ENCODE measurements around the gene SEMA5A. TPM values are rescaled to one million over a fixed set of nuclear protein-coding genes. Genes with fewer than 3 reads are reported as not detected.

SEMA5A gene
- total and polyA plus RNA-seq, 2 donors (not counting 1 experiment from before 2014, with no cell fraction given) = not detected

DNA sequence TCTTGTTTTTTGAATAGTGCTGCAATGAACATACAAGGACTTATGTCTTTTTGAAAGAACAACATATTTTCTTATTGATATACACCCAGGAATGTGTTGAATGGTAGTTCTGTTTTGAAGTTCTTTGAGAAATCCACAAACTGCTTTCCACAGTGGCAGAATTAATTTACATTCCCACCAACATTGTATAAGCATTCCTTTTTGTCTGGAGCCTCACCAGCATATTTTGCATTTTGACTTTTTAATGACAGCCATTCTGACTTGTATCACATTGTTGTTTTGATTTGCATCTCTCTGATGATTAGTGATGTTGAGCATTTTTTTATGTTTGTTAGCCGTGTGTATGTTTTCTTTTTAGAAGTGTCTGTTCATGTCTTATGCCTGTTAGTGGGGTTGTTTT lies 524.9 kb downstream of the SEMA5A start:
- 91% methylated on average over 1 of the region's 1 CpG for WGBS (ENCODE audit: insufficient coverage)
- intact Hi-C loops (cut with micrococcal nuclease) = no loop called here

DNA sequence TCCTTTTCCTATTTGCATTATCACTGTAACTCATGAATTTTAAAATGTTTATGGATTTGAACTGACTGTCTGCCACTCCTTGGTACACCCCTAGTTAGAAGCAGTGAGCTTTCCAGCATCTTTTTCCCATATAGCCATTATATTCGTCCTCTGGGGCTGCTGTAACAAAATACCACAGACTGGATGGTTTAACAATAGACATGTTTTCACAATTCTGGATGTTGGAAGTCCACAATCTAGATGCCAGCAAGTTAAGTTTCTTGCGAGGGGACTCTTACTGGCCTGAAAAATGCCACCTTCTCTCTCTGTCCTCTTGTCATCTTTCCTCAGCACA lies 530.0 kb downstream of the SEMA5A start:
- TF ChIP-seq EZH2 (IDR thresholded peaks at IDR 0.05; ENCODE audit: borderline replicate concordance, insufficient read depth, low read depth, low read length, poor library complexity, severe bottlenecking) = no peak
- TF ChIP-seq, protein P1, sequence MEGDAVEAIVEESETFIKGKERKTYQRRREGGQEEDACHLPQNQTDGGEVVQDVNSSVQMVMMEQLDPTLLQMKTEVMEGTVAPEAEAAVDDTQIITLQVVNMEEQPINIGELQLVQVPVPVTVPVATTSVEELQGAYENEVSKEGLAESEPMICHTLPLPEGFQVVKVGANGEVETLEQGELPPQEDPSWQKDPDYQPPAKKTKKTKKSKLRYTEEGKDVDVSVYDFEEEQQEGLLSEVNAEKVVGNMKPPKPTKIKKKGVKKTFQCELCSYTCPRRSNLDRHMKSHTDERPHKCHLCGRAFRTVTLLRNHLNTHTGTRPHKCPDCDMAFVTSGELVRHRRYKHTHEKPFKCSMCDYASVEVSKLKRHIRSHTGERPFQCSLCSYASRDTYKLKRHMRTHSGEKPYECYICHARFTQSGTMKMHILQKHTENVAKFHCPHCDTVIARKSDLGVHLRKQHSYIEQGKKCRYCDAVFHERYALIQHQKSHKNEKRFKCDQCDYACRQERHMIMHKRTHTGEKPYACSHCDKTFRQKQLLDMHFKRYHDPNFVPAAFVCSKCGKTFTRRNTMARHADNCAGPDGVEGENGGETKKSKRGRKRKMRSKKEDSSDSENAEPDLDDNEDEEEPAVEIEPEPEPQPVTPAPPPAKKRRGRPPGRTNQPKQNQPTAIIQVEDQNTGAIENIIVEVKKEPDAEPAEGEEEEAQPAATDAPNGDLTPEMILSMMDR (IDR thresholded peaks at IDR 0.05) = no peak
- no CpG with 5 or more reads among the region's 2 CpGs for WGBS (ENCODE audit: insufficient coverage)
- Histone ChIP-seq H3K4me2 (replicated peaks; ENCODE audit: low read depth, low read length, poor library complexity, severe bottlenecking) (no peak overlapping the region), H3K4me1 (ENCODE audit: control insufficient read depth in 2 of 2, insufficient read depth in 2 of 2, low read length in 2 of 2) (no peaks in the 10 kb centered on the region), H2AFZ (ENCODE audit: insufficient read depth, low read depth, low read length, poor library complexity, severe bottlenecking) (no peak overlapping the region), H4K20me1 (ENCODE audit: control insufficient read depth, insufficient read depth, low read length, poor library complexity, severe bottlenecking) (no peaks in the 10 kb centered on the region), H3K4me3 (ENCODE audit: control extremely low read depth in 1 of 5, extremely low read depth in 1 of 5, insufficient read depth in 1 of 5, low read depth in 2 of 5, low read length in 4 of 5) (no peak overlapping the region), H3K9ac (ENCODE audit: low read length) (no peak overlapping the region), H3K27me3 (replicated peaks in 1 of 4; ENCODE audit: control extremely low read depth in 1 of 4, control insufficient read depth in 3 of 4, insufficient read depth in 4 of 4, low read length in 3 of 4) (no peaks in the 10 kb centered on the region), H3K36me3 (replicated peaks in 1 of 2; ENCODE audit: control extremely low read depth in 1 of 2, control insufficient read depth in 1 of 2, extremely low read depth in 1 of 2, insufficient read depth in 2 of 2, low read length in 1 of 2) (no peaks in the 10 kb centered on the region), H3K9me3 (ENCODE audit: control extremely low read depth in 1 of 3, control insufficient read depth in 2 of 3, insufficient read depth in 1 of 3, low read length in 2 of 3) (no peaks in the 10 kb centered on the region), H3K27ac (ENCODE audit: low read length in 2 of 2) (no peak overlapping the region), H3K79me2 (ENCODE audit: control insufficient read depth, insufficient read depth, low read length) (no peaks in the 10 kb centered on the region)
- POLR2A ChIA-PET = no interaction called here
- Mint-ChIP-seq H3K4me1 (no peaks in the 10 kb centered on the region), H3K4me3 (no peak overlapping the region), H3K27me3 (no peaks in the 10 kb centered on the region), H3K9me3 (ENCODE audit: insufficient read depth) (peaks cover 8% of the 10 kb centered on the region), H3K27ac (no peak overlapping the region)
- DNase-seq = no peak
- ATAC-seq (ENCODE audit: low read depth) = no peak
- intact Hi-C loops (cut with micrococcal nuclease) = no loop called here
- CTCF ChIA-PET = no interaction called here

More for the DNA sequence above, 524.9 kb downstream of the SEMA5A start:
- Histone ChIP-seq H3K9me3 (ENCODE audit: control extremely low read depth in 1 of 3, control insufficient read depth in 2 of 3, insufficient read depth in 1 of 3, low read length in 2 of 3) (peaks cover 0 to 9% (median 7%) of the 10 kb centered on the region in 3 donors), H3K9ac (ENCODE audit: low read length) (no peak overlapping the region), H3K79me2 (ENCODE audit: control insufficient read depth, insufficient read depth, low read length) (no peaks in the 10 kb centered on the region), H3K4me1 (ENCODE audit: control insufficient read depth in 2 of 2, insufficient read depth in 2 of 2, low read length in 2 of 2) (no peaks in the 10 kb centered on the region), H3K4me2 (replicated peaks; ENCODE audit: low read depth, low read length, poor library complexity, severe bottlenecking) (no peak overlapping the region), H3K4me3 (ENCODE audit: control extremely low read depth in 1 of 5, extremely low read depth in 1 of 5, insufficient read depth in 1 of 5, low read depth in 2 of 5, low read length in 4 of 5) (no peak overlapping the region), H2AFZ (ENCODE audit: insufficient read depth, low read depth, low read length, poor library complexity, severe bottlenecking) (no peak overlapping the region), H3K27me3 (replicated peaks in 1 of 4; ENCODE audit: control extremely low read depth in 1 of 4, control insufficient read depth in 3 of 4, insufficient read depth in 4 of 4, low read length in 3 of 4) (no peaks in the 10 kb centered on the region), H3K36me3 (replicated peaks in 1 of 2; ENCODE audit: control extremely low read depth in 1 of 2, control insufficient read depth in 1 of 2, extremely low read depth in 1 of 2, insufficient read depth in 2 of 2, low read length in 1 of 2) (no peaks in the 10 kb centered on the region), H3K27ac (ENCODE audit: low read length in 2 of 2) (no peak overlapping the region), H4K20me1 (ENCODE audit: control insufficient read depth, insufficient read depth, low read length, poor library complexity, severe bottlenecking) (no peaks in the 10 kb centered on the region)
- Mint-ChIP-seq H3K9me3 (ENCODE audit: insufficient read depth) (peaks cover 14% of the 10 kb centered on the region), H3K27me3 (no peaks in the 10 kb centered on the region), H3K4me1 (no peaks in the 10 kb centered on the region), H3K27ac (no peak overlapping the region), H3K4me3 (no peak overlapping the region)
- ATAC-seq (ENCODE audit: low read depth) (no peak), DNase-seq (no peak)
- ChIA-PET CTCF (no interaction called here), POLR2A (no interaction called here)
- no peak for TF ChIP-seq EZH2 (IDR thresholded peaks at IDR 0.05; ENCODE audit: borderline replicate concordance, insufficient read depth, low read depth, low read length, poor library complexity, severe bottlenecking)
- TF ChIP-seq, protein P1 (IDR thresholded peaks at IDR 0.05) = no peak

Data from B cell (primary cell).